GM12891 (cell line): ENCODE results near the gene SZT2.

ENCODE experiments used
- DNase-seq: peaks from one replicate; pipeline ENCODE4 v3.0.0; 2011; ENCODE audit warnings: low spot score; ENCODE audit not compliant: insufficient read length
- FAIRE-seq: peaks from 2 replicates; lab custom pipeline; 2011; peaks lifted over from hg19 to GRCh38; lab: Jason Lieb, UNC
- PAX5 ChIP-seq: IDR thresholded peaks from 2 replicates; pipeline ENCODE4 v1.6.1; 2011; ENCODE audit warnings: low read length, moderate library complexity, mild to moderate bottlenecking; ENCODE audit not compliant: insufficient read depth, severe bottlenecking
- POLR2A ChIP-seq: IDR thresholded peaks from 2 replicates; pipeline ENCODE4 v1.6.1; 2011; ENCODE audit warnings: low read depth, low read length, control low read depth
- POLR2AphosphoS5 ChIP-seq: IDR thresholded peaks from 2 replicates; pipeline ENCODE4 v1.6.1; 2011; ENCODE audit warnings: low read depth, low read length, control low read depth
- POU2F2 ChIP-seq: IDR thresholded peaks from 2 replicates; pipeline ENCODE4 v1.6.1; 2011; ENCODE audit warnings: low read depth, mild to moderate bottlenecking, control low read depth, low read length, moderate library complexity
- SPI1 ChIP-seq: IDR thresholded peaks from 2 replicates; pipeline ENCODE4 v1.6.1; 2011; ENCODE audit warnings: low read depth, low read length, control low read depth
- TAF1 ChIP-seq: IDR thresholded peaks from 2 replicates; pipeline ENCODE4 v1.6.1; 2011; ENCODE audit warnings: low read depth, low read length, control low read depth

The SZT2 gene

DNA sequence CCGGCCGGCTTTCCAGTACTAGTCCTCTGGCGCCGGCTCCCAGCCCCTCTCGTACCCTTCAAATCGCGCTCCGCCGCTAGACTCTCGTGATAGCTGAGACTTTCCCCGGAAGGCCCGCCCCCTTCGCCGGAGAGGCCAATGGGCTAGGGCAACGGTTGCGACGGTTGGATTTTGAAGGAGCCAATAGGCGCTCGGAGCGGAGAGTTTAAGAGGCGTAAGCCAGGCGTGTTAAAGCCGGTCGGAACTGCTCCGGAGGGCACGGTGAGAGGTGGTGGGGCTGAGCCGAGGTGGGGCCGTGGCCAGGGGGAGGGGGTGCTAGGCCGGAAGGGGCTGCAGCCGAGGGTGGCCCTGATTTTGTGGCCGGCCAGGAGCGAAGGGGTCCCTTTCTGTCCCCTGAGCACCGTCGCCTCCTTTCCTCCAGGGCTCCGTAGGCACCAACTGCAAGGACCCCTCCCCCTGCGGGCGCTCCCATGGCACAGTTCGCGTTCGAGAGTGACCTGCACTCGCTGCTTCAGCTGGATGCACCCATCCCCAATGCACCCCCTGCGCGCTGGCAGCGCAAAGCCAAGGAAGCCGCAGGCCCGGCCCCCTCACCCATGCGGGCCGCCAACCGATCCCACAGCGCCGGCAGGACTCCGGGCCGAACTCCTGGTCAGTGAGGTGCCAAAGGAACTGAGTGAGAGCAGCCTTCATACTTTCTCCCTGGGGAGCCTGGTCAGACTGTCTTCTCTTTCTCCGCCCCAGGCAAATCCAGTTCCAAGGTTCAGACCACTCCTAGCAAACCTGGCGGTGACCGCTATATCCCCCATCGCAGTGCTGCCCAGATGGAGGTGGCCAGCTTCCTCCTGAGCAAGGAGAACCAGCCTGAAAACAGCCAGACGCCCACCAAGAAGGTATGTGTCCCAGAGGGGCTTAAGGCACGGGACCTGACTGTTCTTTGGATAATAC, 30.7 kb upstream of the SZT2 start, which contains the start of gene CDC20:
Gene CDC20 (plus strand): TSS at position 236 of the 948 bp plus-strand sequence. CDS start 235 bp downstream, at position 471.
- peak; percentile 90 for FAIRE-seq
- TF ChIP-seq POLR2A (peak; percentile 73), SPI1 (no peak), POLR2AphosphoS5 (peak; percentile 81)
- DNase-seq = peak; percentile 94

GRCh38 chr1:43359696-43360095, 30.0 kb upstream of the SZT2 start:
- no peak for TF ChIP-seq POU2F2
- TF ChIP-seq POLR2A = no peak
- no peak for TF ChIP-seq PAX5
- TF ChIP-seq POLR2AphosphoS5 = no peak
- TF ChIP-seq TAF1 = no peak
- no peak for TF ChIP-seq SPI1
- DNase-seq = no peak

DNA sequence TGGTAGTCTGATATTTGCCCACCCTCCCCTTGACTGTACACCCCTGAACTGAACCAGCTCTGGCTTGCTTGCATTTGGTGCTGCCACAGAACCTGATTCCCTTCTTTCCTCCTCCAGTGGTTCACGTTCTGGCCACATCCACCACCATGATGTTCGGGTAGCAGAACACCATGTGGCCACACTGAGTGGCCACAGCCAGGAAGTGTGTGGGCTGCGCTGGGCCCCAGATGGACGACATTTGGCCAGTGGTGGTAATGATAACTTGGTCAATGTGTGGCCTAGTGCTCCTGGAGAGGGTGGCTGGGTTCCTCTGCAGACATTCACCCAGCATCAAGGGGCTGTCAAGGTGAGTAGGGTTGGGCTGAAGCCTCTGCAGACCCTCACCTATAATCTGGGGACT, 29.1 kb upstream of the SZT2 start:
- TF ChIP-seq POU2F2 (no peak), SPI1 (no peak), POLR2A (no peak), PAX5 (no peak), TAF1 (no peak), POLR2AphosphoS5 (no peak)
- FAIRE-seq = no peak
- DNase-seq = no peak

More at GRCh38 chr1:43359696-43360095, 30.0 kb upstream of the SZT2 start:
- FAIRE-seq = no peak

- FAIRE-seq (no peak), DNase-seq (no peak)
- TF ChIP-seq PAX5 (no peak), SPI1 (no peak), POLR2AphosphoS5 (0 out of 2 replicates have a peak, but pooled peaks have one; percentile 14), POU2F2 (no peak)
Observed at GRCh38 chr1:43363283-43363934, 26.3 kb upstream of the SZT2 start.

DNA sequence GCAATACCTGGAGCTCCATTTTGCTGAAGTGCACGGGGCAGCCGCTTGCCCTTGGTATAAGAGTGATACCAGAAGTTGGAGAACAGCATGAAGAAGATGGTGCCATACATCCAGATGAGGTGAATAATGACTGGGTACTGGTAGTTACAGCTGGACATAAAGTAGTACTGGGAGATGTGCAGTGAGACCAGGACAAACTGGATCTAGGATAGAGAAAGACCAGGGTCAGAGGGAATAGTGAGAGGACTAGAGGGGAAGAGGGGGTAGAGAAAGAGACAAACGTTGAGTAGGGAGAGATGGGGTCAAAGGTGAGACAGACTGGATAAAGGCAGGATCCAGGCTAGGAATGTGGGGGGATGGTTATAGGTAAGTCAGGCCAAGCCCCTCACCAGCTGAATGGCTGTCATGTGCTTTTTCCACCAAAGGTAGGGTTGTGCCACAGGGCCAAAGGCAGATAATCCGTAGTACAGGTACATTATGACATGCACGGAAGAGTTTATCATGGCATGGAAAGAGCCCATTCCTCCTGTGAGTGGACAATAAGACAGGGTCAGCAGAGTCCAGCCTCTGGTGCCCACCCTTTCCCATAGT, 25.7 kb upstream of the SZT2 start:
- no peak for FAIRE-seq
- TF ChIP-seq PAX5 = no peak
- no peak for TF ChIP-seq TAF1
- TF ChIP-seq POLR2A = no peak
- TF ChIP-seq SPI1 = no peak
- no peak for TF ChIP-seq POU2F2
- TF ChIP-seq POLR2AphosphoS5 = no peak
- DNase-seq = no peak

GRCh38 chr1:43365678-43366077, 24.0 kb upstream of the SZT2 start:
- TF ChIP-seq POU2F2 = no peak
- TF ChIP-seq SPI1 = no peak
- TF ChIP-seq TAF1 = no peak
- TF ChIP-seq PAX5 = no peak
- TF ChIP-seq POLR2A = no peak
- TF ChIP-seq POLR2AphosphoS5 = no peak
- DNase-seq (no peak), FAIRE-seq (no peak)

DNA sequence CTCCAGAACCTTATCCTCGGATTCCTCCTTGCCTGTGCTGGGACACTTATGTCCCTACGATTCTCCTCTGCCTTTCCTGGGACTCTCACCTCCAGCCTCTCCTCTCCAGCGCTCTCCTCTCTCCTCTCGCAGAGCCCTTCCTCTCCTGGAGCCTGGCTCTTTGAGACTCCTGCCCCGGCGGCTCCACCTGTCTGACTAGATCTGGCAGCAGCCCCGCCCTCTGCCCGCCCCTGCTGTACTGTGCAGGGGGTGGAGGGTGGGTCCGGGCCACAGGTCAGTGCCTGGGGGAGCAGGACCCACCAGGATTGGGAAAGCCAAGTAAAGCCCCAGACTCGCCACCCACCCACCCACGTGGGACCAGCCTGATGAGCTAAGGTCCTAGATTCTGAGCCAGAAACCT, 23.5 kb upstream of the SZT2 start:
- DNase-seq (no peak), FAIRE-seq (no peak)
- TF ChIP-seq SPI1 (no peak), PAX5 (no peak), TAF1 (no peak), POLR2AphosphoS5 (no peak), POLR2A (no peak), POU2F2 (no peak)

GRCh38 chr1:43366601-43367025, 23.1 kb upstream of the SZT2 start:
- no peak for TF ChIP-seq TAF1
- TF ChIP-seq POU2F2 = no peak
- no peak for TF ChIP-seq PAX5
- no peak for TF ChIP-seq POLR2A
- FAIRE-seq (no peak), DNase-seq (no peak)
